ENCODE measurements around the gene RASD1.

DNA sequence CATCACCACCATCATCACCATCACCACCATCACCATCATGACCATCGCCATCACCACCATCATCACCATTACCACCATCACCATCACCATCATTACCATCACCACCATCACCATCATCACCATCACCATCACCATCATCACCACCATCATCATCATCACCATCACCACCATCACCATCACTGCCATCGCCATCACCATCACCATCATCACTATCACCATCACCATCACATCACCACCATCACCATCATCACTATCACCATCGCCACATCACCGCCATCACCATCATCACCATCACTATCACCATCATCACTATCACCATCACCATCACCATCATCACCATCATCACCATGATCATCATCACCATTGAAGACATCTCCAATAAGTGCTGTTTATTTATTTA lies 36.2 kb downstream of the RASD1 start:
- TF ChIP-seq CTCF (IDR thresholded peaks at IDR 0.05) (no peak), POLR2AphosphoS5 (IDR thresholded peaks at IDR 0.05) (no peak), POLR2A (IDR thresholded peaks at IDR 0.05) (no peak)
